Measurements from ENCODE around the gene AK1.

GRCh38 chr9:127854184-127854806, 23.2 kb downstream of the AK1 start, which contains the start of gene ENG:
- 0 out of 4 replicates have a peak, but pooled peaks of 1 of the 2 experiments have one; percentile 29 for TF ChIP-seq REST (IDR thresholded peaks at IDR 0.05; ENCODE audit: insufficient read depth in 1 of 2, low read depth in 2 of 2, low read length in 2 of 2)
- TF ChIP-seq TAF1 (IDR thresholded peaks at IDR 0.05; ENCODE audit: borderline replicate concordance, insufficient read depth, low read length), result no peak
- peak; percentile 58; the same call in 1 of the 2 replicates for TF ChIP-seq POLR2AphosphoS5 (IDR thresholded peaks at IDR 0.05; ENCODE audit: low read depth, low read length)
- TF ChIP-seq SIN3A (IDR thresholded peaks at IDR 0.05; ENCODE audit: borderline replicate concordance, insufficient read depth, low read length), result peak; percentile 59; the same call in 1 of the 2 replicates
